Mucosa of stomach (tissue), 1 donor: ENCODE data around the gene IMPDH2.
"Not testable (repeated sequence)": the region's sequence is repeated elsewhere in the genome, so short reads cannot be mapped to it uniquely, and the experiment has no call there.

Source experiments
- H3K27me3 ChIP-seq: one replicate; pipeline ENCODE4 v1.7.0; 2013; ENCODE audit warnings: mild to moderate bottlenecking, low read length; ENCODE audit not compliant: control insufficient read depth, insufficient read depth
- H3K36me3 ChIP-seq: one replicate; pipeline ENCODE4 v1.7.0; 2013; ENCODE audit warnings: low read length; ENCODE audit not compliant: control insufficient read depth, insufficient read depth
- H3K4me1 ChIP-seq: one replicate; pipeline ENCODE4 v1.7.0; 2013; ENCODE audit warnings: mild to moderate bottlenecking, low read length; ENCODE audit not compliant: control insufficient read depth, insufficient read depth
- H3K4me3 ChIP-seq: one replicate; pipeline ENCODE4 v1.7.0; 2013; ENCODE audit warnings: low read length
- H3K9ac ChIP-seq: one replicate; pipeline ENCODE4 v1.7.0; 2013; ENCODE audit warnings: mild to moderate bottlenecking, low read length, moderate library complexity
- H3K9me3 ChIP-seq: one replicate; pipeline ENCODE4 v1.7.0; 2013; ENCODE audit warnings: mild to moderate bottlenecking, low read length, moderate library complexity; ENCODE audit not compliant: control insufficient read depth
- donor health status: Pancreatic carcinoma.

Gene IMPDH2

GRCh38 chr3:49008627-49009026 lies 20.6 kb downstream of the IMPDH2 start:
- not testable (repeated sequence) for H3K27me3 ChIP-seq

DNA sequence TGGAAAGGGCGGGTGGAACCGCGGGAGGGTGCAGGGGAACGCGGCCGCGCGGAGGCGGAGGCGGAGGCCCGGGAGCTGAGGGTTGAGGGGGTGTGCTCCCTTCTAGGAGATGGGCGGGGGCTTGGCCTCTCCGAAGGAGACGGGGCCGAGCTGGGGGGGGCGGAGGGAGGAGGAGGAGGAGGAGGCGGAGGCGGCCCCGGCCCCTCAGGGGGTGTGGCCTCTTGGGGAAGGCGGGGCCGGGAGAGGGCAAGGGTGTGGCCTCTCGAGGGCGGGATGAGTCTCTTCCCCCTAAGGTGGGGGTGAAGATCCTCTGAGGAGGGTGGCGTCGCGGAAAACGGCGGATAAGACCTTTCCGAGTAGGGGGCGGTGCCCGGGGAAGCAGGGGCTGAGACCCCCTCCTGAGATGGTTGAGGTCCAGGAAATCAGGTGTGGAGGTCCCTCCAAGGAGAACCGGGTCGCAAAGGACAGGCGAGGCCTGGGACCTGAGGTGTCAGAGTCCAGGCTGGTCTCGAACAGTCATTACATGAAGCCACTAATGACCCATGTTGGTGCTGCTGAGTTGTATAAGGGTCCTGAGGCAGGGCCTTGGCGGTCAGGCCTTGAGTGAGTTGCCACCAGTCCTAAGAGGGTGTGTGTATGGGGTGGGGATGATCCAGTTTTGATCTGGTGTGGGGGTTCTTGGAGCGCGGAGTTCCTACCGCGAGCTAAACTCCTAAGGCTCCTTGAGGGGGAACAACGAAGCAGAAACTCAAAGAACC lies 21.2 kb downstream of the IMPDH2 start:
- H3K4me3 ChIP-seq, result peak overlapping the region; percentile 94
- no peaks in the 10 kb centered on the region for H3K9me3 ChIP-seq
- no peaks in the 10 kb centered on the region for H3K27me3 ChIP-seq
- H3K36me3 ChIP-seq, result peaks cover 6% of the 10 kb centered on the region
- H3K9ac ChIP-seq, result peak overlapping the region; percentile 94
- peaks cover 44% of the 10 kb centered on the region for H3K4me1 ChIP-seq

More at GRCh38 chr3:49008627-49009026, 20.6 kb downstream of the IMPDH2 start:
- Histone ChIP-seq H3K36me3 (peaks cover 13% of the 10 kb centered on the region), H3K4me1 (peaks cover 48% of the 10 kb centered on the region), H3K9ac (peak overlapping the region; percentile 1)
- H3K9me3 ChIP-seq, H3K4me3 ChIP-seq: not testable (repeated sequence)

GRCh38 chr3:49007068-49007770 lies 22.0 kb downstream of the IMPDH2 start, which contains the start of gene WDR6:
Gene WDR6 (plus strand): TSS chr3:49007391. CDS start chr3:49007432, 41 bp downstream.
- H3K27me3 ChIP-seq, result no peaks in the 10 kb centered on the region

DNA sequence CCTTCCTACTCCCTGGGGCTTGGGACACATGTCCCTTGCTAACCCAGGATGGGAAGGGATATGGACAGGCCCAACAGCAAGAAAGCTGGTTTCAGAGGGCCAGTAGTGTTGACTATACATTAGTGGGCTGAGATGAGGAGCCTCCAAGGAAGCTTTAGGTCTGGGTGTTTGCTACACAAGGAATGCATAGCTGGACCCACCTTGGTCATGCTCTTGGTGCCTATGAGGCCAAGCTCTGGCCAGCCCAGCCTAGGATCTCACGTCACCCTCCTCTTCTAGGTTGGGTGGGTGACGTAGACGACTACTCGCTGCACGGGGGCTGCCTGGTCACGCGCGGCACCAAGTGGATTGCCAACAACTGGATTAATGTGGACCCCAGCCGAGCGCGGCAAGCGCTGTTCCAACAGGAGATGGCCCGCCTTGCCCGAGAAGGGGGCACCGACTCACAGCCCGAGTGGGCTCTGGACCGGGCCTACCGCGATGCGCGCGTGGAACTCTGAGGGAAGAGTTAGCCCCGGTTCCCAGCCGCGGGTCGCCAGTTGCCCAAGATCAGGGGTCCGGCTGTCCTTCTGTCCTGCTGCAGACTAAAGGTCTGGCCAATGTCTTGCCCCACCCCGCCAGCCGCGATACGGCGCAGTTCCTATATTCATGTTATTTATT lies 22.7 kb downstream of the IMPDH2 start:
- no peaks in the 10 kb centered on the region for H3K27me3 ChIP-seq
- no peaks in the 10 kb centered on the region for H3K36me3 ChIP-seq
- peak overlapping the region; percentile 94 for H3K4me3 ChIP-seq
- peak overlapping the region; percentile 94 for H3K9ac ChIP-seq
- H3K4me1 ChIP-seq, result peaks cover 44% of the 10 kb centered on the region
- H3K9me3 ChIP-seq, result no peaks in the 10 kb centered on the region

More at GRCh38 chr3:49007068-49007770, 22.0 kb downstream of the IMPDH2 start, which contains the start of gene WDR6:
- Histone ChIP-seq H3K9ac (peak within 1 kb of the TSS; percentile 94), H3K36me3 (no peaks in the 10 kb centered on the region), H3K4me1 (peaks cover 44% of the 10 kb centered on the region), H3K4me3 (peak within 1 kb of the TSS; percentile 94), H3K9me3 (no peaks in the 10 kb centered on the region)

DNA sequence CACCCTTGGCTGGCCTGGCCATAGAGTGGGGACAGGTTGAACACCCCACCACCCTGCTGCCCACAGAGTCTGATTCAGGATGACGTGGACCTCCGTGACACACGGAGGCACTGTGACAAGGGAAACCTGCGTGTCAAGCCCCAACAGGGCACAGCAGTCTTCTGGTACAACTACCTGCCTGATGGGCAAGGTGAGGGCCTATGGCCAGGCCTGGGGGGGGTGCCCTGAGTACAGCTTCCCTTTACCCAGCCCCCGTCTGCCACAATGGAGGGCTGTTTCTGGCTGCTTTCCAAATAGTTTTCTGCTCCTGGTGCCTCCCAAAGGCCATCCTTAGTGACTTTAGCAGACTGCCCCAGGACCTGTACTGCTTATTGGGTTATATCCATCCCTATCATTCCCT lies 23.2 kb downstream of the IMPDH2 start:
- Histone ChIP-seq H3K4me3 (peak overlapping the region; percentile 94), H3K36me3 (no peaks in the 10 kb centered on the region), H3K9me3 (no peaks in the 10 kb centered on the region), H3K27me3 (no peaks in the 10 kb centered on the region), H3K9ac (no peak overlapping the region), H3K4me1 (peaks cover 44% of the 10 kb centered on the region)

DNA sequence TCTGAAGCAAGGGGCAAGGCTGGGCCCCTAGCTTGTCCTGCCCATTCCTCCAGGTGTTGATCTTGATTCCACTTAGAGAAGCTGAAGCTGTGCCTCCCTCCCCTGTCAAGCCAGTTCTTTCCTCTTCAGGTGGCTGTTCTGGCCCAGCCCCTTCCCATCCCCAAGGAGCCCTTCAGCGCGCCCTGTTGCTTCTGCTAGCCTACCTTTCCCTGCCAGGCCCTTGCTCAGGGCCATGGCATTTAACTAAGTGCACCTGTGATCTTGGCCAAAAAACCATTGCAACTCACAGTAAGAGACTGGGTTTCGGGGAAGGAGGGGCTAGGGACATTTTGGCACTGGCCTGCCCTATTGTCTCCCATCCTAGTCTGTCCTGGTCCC lies 23.9 kb downstream of the IMPDH2 start:
- Histone ChIP-seq H3K9me3 (no peaks in the 10 kb centered on the region), H3K4me1 (peaks cover 44% of the 10 kb centered on the region), H3K9ac (no peak overlapping the region), H3K4me3 (no peak overlapping the region), H3K36me3 (no peaks in the 10 kb centered on the region), H3K27me3 (no peaks in the 10 kb centered on the region)

DNA sequence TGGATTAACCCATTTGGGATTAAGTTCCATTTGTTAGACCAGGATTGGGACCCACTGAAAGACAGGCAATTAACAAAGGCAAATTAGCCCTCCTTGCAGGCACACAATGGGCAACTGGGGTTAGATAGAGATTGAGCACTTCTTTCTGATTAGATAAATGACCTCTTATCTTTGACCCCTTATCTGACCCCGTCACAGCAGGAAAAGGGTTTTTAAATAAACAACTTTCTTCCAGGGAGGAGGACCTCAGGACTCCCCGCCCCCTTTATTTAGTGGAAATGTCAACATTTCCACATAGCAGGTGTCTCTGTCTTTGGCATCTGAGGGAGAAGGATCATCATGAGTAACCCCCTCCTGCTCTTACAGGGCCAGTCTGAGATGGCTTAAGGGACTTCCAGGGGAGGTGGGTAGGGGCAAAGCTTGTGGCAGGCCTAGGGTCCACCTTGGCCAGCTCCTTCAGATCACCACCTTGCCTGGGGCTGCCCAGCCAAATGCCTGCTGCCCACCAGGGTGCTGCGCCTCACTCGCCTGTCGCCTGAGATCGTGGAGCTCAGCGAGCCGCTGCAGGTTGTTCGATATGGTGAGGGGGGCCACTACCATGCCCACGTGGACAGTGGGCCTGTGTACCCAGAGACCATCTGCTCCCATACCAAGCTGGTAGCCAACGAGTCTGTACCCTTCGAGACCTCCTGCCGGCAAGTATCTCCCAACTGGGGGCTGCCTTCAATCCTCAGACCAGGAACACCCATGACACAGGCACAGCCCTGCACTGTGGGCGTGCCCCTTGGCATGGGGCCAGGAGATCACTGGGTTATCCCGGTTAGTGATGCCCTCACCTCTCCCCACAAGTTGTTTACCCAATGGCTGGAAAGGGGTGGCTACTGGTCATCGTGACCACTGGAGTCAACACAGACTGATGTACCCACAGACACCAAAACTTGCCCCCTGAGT lies 24.6 kb downstream of the IMPDH2 start:
- Histone ChIP-seq H3K4me1 (peaks cover 44% of the 10 kb centered on the region), H3K4me3 (no peak overlapping the region)

DNA sequence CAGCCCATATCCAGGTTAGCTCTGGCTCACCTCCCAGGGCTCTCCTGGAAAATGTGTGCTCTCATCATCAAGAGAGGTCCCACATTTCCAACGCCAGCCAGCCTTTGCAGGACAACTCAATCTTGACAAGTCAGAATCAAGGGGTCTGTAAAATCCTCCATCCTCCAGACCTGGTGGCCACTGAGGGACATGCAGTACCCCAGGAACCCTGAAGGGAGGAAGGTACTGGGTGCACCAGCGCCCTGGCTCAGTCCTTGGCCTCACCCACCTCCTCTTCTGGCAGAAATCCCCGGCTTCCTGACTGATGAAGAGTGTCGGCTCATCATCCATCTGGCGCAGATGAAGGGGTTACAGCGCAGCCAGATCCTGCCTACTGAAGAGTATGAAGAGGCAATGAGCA lies 28.0 kb downstream of the IMPDH2 start:
- Histone ChIP-seq H3K4me3 (no peak overlapping the region), H3K9ac (no peak overlapping the region), H3K36me3 (no peaks in the 10 kb centered on the region), H3K27me3 (no peaks in the 10 kb centered on the region), H3K9me3 (no peaks in the 10 kb centered on the region), H3K4me1 (peaks cover 31% of the 10 kb centered on the region)

More for the DNA sequence above, 24.6 kb downstream of the IMPDH2 start:
- H3K27me3 ChIP-seq, result no peaks in the 10 kb centered on the region
- no peak overlapping the region for H3K9ac ChIP-seq
- no peaks in the 10 kb centered on the region for H3K36me3 ChIP-seq
- H3K9me3 ChIP-seq, result no peaks in the 10 kb centered on the region

GRCh38 chr3:48999085-48999858 lies 29.9 kb downstream of the IMPDH2 start:
- Histone ChIP-seq H3K36me3 (no peaks in the 10 kb centered on the region), H3K4me3 (no peak overlapping the region), H3K4me1 (peaks cover 13% of the 10 kb centered on the region), H3K9me3 (no peaks in the 10 kb centered on the region), H3K27me3 (no peaks in the 10 kb centered on the region), H3K9ac (no peak overlapping the region)

GRCh38 chr3:48997714-48998637 lies 31.2 kb downstream of the IMPDH2 start:
- no peaks in the 10 kb centered on the region for H3K9me3 ChIP-seq
- no peak overlapping the region for H3K4me3 ChIP-seq
- H3K4me1 ChIP-seq, result peaks cover 6% of the 10 kb centered on the region
- H3K27me3 ChIP-seq, result no peaks in the 10 kb centered on the region
- no peaks in the 10 kb centered on the region for H3K36me3 ChIP-seq
- peak overlapping the region; percentile 25 for H3K9ac ChIP-seq
